Renal cortical epithelial cell (primary cell): ENCODE measurements around the gene MCAT. TPM values are rescaled to one million over a fixed set of nuclear protein-coding genes. Genes with fewer than 3 reads are reported as not detected.

Source experiments
- DNase-seq: peaks from one replicate; pipeline ENCODE4 v3.0.0-alpha.2; 2011; ENCODE audit warnings: low read depth
- total RNA-seq: library from RNA; depleted of rRNA; stranded (reverse); fragments of >200 nt; gene quantifications from 2 replicates; pipeline ENCODE4 v1.2.3, GENCODE V29; 2014

MCAT gene
- total RNA-seq, 1 donor from 2014 or later, result 22.9 TPM

DNA sequence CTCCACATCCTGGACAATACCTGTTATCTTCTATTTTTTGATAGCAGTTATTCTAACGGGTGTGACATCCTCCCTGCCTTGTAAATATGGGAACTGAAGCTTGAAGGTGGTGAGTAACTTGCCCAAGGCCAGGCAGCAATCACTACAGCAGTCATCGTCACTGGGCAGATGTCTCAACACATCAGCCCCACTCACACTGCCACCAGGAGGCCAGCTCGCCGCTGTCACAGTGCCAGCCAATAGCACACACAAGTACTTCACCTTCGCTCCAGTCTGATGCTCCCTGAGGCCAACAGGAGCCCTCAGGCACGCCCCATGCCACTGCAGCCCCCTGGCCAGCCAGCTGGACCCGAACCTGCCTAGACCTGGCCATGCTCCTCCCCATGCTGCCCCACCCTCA is 49.1 kb downstream of the MCAT start:
- peak; percentile 7 for DNase-seq

DNA sequence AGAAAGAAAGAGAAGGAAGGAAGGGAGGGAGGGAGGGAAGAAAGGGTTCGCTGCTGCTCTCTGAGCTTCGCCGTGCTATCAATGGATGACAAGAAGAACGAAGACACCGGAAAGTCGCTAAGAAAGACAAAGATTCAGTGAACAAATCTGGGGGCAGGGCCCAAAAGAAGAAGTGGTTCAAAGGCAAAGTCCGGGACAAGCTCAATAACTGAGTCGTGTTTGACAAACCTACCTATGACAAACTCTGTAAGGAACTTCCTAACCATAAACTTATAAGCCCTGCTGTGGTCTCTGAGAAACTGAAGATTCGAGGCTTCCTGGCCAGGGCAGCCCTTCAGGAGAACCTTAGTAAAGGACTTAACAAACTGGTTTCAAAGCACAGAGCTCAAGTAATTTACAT is 51.1 kb downstream of the MCAT start:
- DNase-seq, result no peak

DNA sequence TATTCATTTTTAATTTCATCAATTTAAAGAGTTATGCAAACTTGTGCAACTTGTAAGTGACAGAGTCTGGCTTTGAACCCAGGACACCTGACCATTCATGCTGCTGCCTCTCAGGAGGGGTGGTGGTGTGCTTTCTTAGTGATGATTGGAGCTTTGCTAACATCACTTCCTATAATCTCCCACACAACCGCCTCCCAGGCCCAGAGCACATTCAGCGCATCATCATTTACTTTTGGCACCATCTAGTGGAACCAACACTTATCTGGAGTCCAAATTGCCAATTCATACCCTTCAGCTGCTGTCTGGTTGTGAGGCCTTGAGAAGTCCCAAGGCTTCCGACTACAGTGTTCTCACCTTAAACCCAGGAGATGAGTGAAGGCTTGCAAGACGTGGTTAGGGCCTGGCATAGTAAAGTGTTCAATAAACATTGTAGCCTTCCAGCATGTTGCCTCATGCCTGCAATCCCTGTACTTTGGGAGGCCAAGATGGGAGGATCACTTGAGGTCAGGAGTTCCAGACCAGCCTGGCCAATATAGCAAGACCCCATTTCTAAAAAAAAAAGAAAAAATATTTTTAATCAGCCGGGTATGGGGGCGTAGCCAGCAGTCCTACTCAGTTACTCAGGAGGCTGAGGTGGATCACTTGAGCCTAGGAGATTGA is 52.9 kb downstream of the MCAT start:
- DNase-seq, result peak; percentile 81

DNA sequence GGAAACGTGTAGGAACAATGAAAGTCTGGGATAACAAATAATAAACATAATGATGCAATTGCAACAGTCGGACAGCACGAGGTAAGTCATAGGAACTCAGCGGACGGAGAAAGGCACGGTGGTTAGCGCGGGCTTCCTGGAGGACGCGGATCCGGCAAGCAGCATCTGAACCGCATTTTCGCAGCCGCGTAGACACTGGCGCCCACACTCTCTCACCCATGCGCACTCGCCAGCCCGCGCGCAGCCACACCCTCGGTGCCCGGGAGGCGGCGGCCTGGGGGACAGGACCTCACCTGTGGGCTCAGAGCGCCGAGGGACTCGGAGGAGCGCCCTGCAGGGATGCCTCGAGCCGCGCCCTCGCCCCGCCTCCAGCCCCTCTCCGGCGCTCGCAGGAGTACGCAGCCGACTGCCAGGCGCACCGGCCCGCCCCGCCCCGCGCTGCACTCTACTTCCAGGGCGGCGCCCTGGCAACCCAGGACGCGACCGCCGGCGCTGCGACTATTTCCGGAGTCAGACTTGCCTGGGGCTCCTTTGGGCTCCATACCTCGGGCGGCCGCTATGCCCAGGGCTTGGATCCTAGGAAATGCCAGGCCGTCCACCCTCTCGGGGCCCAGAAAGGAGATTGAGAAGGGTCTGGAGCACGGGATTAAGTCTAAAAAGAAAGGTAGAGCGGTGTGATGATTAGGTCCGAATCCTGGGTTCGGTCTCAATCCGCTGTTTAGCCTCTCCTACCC is 54.0 kb downstream of the MCAT start, which contains the start of gene TTLL1:
TTLL1 (minus strand) TSS at position 408 of the 734 bp plus-strand sequence. CDS start 13,805 bp downstream, outside the sequence.
- DNase-seq, result peak; percentile 49

DNA sequence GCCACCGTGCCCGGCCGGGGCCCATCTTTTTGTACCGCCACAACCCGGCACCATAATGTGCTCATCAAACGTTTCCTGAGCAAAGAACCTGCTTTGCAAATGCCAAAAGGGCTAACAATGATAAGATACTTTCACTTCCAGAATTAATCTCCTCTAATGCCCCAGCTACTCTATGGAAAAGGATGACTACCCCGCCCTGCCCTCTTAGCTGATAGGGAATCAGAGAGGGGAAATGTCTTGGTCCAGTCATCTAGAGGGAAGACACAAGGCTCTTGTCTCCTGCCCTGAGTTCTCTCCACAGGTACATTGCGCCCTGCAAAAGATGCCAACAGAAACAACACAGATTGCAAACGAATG is 54.6 kb downstream of the MCAT start:
- DNase-seq, result no peak

- no peak for DNase-seq
Measured at GRCh38 chr22:43085658-43086606, 57.3 kb downstream of the MCAT start.

Other genes starting within 250 kb of the MCAT start
- 69.8 and 129 TPM in 2 replicates for gene PACSIN2, start 128.2 kb downstream of the MCAT start, total RNA-seq
- 10.8 and 18.2 TPM in 2 replicates for gene TTLL1, start 54.0 kb downstream of the MCAT start, total RNA-seq
- gene BIK, start 32.6 kb downstream of the MCAT start, total RNA-seq, result 1.8 and 45.0 TPM in 2 replicates
- 199 and 827 TPM in 2 replicates for gene TSPO, start 8.2 kb upstream of the MCAT start, total RNA-seq
- gene TTLL12, start 43.7 kb upstream of the MCAT start, total RNA-seq, result 28.8 and 34.4 TPM in 2 replicates
- 0.10 TPM in 1 of 2 replicates, not detected in the other for gene SCUBE1, start 200.0 kb upstream of the MCAT start, total RNA-seq